Neural progenitor cell (in vitro differentiated cells): ENCODE data around the gene CEP295NL. TPM values are rescaled to one million over a fixed set of nuclear protein-coding genes. Genes with fewer than 3 reads are reported as not detected.

Experiments
- DNase-seq: peaks from one replicate; pipeline ENCODE4 v3.0.0-alpha.2; 2016; ENCODE audit warnings: low spot score
- H2AFZ ChIP-seq: fragments of 200-600 bp; sonication (generic); replicated peaks from 2 replicates; pipeline ENCODE4 v1.6.1; 2016; ENCODE audit warnings: antibody characterized with exemption
- H3F3A ChIP-seq: fragments of 200-600 bp; sonication (generic); 2 replicates; pipeline ENCODE4 v1.6.1; 2016; ENCODE audit warnings: antibody characterized with exemption, low read depth
- H3K27ac ChIP-seq: fragments of 200-600 bp; sonication (generic); 2 replicates; pipeline ENCODE4 v1.5.1; 2016; ENCODE audit warnings: mild to moderate bottlenecking
- H3K27me3 ChIP-seq: fragments of 200-600 bp; sonication (generic); 2 replicates; pipeline ENCODE4 v1.6.1; 2016; ENCODE audit warnings: mild to moderate bottlenecking, moderate library complexity
- H3K36me3 ChIP-seq: fragments of 200-600 bp; sonication (generic); 2 replicates; pipeline ENCODE4 v1.5.1; 2016
- H3K4me1 ChIP-seq: fragments of 200-600 bp; sonication (generic); 2 replicates; pipeline ENCODE4 v1.6.1; 2016; ENCODE audit warnings: mixed run types
- H3K4me2 ChIP-seq: fragments of 200-600 bp; sonication (generic); 2 replicates; pipeline ENCODE4 v1.6.1; 2016
- H3K4me3 ChIP-seq: fragments of 200-600 bp; sonication (generic); 2 replicates; pipeline ENCODE4 v1.5.1; 2016
- H3K79me2 ChIP-seq: fragments of 200-600 bp; sonication (generic); 2 replicates; pipeline ENCODE4 v1.6.1; 2016; ENCODE audit warnings: low read depth
- H3K9ac ChIP-seq: fragments of 200-600 bp; sonication (generic); 2 replicates; pipeline ENCODE4 v1.6.1; 2016
- H3K9me3 ChIP-seq: fragments of 200-600 bp; sonication (generic); 2 replicates; pipeline ENCODE4 v1.5.1; 2016; ENCODE audit warnings: low read depth
- H4K20me1 ChIP-seq: fragments of 200-600 bp; sonication (generic); 2 replicates; pipeline ENCODE4 v1.6.1; 2016; ENCODE audit warnings: low read depth
- H3K27ac Mint-ChIP-seq: 3 replicates; pipeline ENCODE4 v1.8.0; 2021; ENCODE audit warnings: mixed read lengths
- H3K27me3 Mint-ChIP-seq: 2 replicates; pipeline ENCODE4 v1.8.0; 2022; ENCODE audit warnings: low read depth, mild to moderate bottlenecking, inconsistent platforms, moderate library complexity, mixed read lengths; ENCODE audit not compliant: insufficient read depth
- H3K36me3 Mint-ChIP-seq: 3 replicates; pipeline ENCODE4 v1.8.0; 2021; ENCODE audit warnings: mixed read lengths
- H3K4me1 Mint-ChIP-seq: 3 replicates; pipeline ENCODE4 v1.8.0; 2021; ENCODE audit warnings: mixed read lengths
- H3K4me3 Mint-ChIP-seq: 3 replicates; pipeline ENCODE4 v1.8.0; 2021; ENCODE audit warnings: mild to moderate bottlenecking, moderate library complexity, mixed read lengths
- H3K9me3 Mint-ChIP-seq: 3 replicates; pipeline ENCODE4 v1.8.0; 2020; ENCODE audit warnings: mixed read lengths
- EZH2 ChIP-seq: fragments of 200-600 bp; sonication (generic); IDR thresholded peaks from 2 replicates; pipeline ENCODE4 v1.6.1; 2017; ENCODE audit warnings: antibody characterized with exemption, mild to moderate bottlenecking, moderate library complexity
- EZH2phosphoT487 ChIP-seq: fragments of 200-600 bp; sonication (generic); IDR thresholded peaks from 2 replicates; pipeline ENCODE4 v1.6.1; 2017; ENCODE audit warnings: antibody characterized with exemption
- total RNA-seq: library from RNA; depleted of rRNA; stranded (reverse); fragments of >200 nt; gene quantifications from 2 replicates; pipeline ENCODE4 v1.2.3, GENCODE V29; 2015; ENCODE audit warnings: low replicate concordance
- TF ChIP-seq, protein P1 (sequence below): fragments of 200-600 bp; sonication (generic); IDR thresholded peaks from 2 replicates; pipeline ENCODE4 v1.5.1; 2017; ENCODE audit warnings: antibody characterized with exemption, mild to moderate bottlenecking

CEP295NL gene
- total RNA-seq, 1 donor from 2014 or later: 0.39 TPM

DNA sequence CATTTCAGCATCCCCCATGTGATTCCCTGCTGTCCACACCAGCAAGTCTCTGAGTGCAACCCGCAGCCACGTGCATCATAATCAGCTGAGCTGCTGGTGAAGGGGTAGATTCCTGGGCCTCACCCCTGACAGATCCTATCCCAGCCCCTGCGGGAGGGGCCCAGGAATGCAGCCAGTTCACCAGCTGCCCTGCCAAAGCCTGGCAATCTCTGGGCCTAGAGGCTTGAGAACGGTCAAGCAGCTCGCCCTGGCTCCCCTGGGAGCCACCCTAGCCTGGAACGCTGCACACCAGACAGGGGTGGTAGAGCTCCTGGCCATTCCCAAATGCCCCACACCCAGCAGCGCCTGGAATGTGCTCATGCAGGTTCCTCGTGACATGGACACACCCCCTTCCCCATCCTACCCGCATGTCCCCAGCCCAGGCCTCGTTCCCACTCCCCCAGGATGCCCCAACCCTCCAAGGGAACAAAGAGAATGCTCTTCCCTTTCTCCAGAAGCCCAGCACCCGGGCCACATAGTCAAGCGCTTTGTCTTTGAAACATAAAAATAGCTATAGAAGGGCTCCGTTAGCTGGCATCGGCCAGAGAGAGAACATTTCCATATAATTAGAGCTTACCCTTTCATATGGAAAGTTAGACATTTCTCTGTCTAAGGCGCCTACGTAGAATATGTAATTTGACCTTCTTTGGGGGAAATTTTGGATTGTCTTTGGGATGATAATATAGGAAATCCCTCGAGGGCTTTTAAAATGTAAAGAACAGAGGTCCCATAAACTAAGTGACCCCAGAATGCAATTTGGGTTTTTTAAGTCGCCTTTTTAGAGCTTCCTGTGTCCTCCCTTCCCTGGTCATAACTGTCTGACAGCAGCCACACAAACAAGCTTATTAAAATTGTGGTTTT, 3.4 kb downstream of the CEP295NL start:
- H4K20me1 ChIP-seq: peaks cover 84% of the 10 kb centered on the region
- H3K27me3 ChIP-seq: no peaks in the 10 kb centered on the region
- H3K4me3 ChIP-seq: no peak overlapping the region
- H3K79me2 ChIP-seq: peaks cover 14% of the 10 kb centered on the region
- no peaks in the 10 kb centered on the region for H3K36me3 ChIP-seq
- TF ChIP-seq EZH2phosphoT487 (no peak), EZH2 (no peak)
- TF ChIP-seq, protein P1, sequence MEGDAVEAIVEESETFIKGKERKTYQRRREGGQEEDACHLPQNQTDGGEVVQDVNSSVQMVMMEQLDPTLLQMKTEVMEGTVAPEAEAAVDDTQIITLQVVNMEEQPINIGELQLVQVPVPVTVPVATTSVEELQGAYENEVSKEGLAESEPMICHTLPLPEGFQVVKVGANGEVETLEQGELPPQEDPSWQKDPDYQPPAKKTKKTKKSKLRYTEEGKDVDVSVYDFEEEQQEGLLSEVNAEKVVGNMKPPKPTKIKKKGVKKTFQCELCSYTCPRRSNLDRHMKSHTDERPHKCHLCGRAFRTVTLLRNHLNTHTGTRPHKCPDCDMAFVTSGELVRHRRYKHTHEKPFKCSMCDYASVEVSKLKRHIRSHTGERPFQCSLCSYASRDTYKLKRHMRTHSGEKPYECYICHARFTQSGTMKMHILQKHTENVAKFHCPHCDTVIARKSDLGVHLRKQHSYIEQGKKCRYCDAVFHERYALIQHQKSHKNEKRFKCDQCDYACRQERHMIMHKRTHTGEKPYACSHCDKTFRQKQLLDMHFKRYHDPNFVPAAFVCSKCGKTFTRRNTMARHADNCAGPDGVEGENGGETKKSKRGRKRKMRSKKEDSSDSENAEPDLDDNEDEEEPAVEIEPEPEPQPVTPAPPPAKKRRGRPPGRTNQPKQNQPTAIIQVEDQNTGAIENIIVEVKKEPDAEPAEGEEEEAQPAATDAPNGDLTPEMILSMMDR: no peak
- H3K9ac ChIP-seq: no peak overlapping the region
- peaks cover 2% of the 10 kb centered on the region for H3K27me3 Mint-ChIP-seq
- peaks cover 18% of the 10 kb centered on the region for H3K4me1 ChIP-seq
- H3K4me3 Mint-ChIP-seq: no peak overlapping the region
- H3K9me3 Mint-ChIP-seq: no peaks in the 10 kb centered on the region
- H3K4me1 Mint-ChIP-seq: peaks cover 61% of the 10 kb centered on the region
- no peak overlapping the region for H3K27ac ChIP-seq
- peaks cover 9% of the 10 kb centered on the region for H3K36me3 Mint-ChIP-seq
- peaks cover 7% of the 10 kb centered on the region for H3F3A ChIP-seq
- no peak overlapping the region for H2AFZ ChIP-seq
- DNase-seq: peak; percentile 50
- peak overlapping the region; percentile 29 for H3K27ac Mint-ChIP-seq
- H3K9me3 ChIP-seq: no peaks in the 10 kb centered on the region
- peak overlapping the region; percentile 14 for H3K4me2 ChIP-seq

DNA sequence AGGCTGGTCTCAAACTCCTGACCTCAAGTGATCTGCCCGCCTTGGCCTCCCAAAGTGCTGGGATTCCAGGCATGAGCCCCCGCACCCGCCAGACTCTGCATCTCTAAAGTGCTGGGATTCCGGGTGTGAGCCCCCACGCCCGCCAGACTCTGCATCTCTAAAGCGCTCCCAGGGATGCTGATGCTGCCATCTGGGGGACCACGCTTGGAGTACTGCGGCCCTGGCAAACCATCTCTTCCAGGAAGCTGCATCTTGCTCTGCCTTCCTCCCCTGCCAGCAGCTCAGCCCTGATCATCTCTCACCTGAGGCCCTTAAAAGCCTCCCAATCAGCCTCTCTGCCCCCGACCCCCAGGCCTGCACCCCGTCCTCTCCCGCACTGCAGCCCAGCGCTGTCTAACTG, 4.1 kb downstream of the CEP295NL start:
- Mint-ChIP-seq H3K27ac (peak overlapping the region; percentile 29), H3K4me3 (no peak overlapping the region), H3K4me1 (peaks cover 59% of the 10 kb centered on the region), H3K36me3 (peaks cover 9% of the 10 kb centered on the region), H3K9me3 (no peaks in the 10 kb centered on the region), H3K27me3 (peaks cover 2% of the 10 kb centered on the region)
- H3K79me2 ChIP-seq: peaks cover 19% of the 10 kb centered on the region
- H3K27me3 ChIP-seq: no peaks in the 10 kb centered on the region
- no peak overlapping the region for H2AFZ ChIP-seq
- H4K20me1 ChIP-seq: peaks cover 85% of the 10 kb centered on the region
- peaks cover 18% of the 10 kb centered on the region for H3K4me1 ChIP-seq
- H3K9me3 ChIP-seq: no peaks in the 10 kb centered on the region
- no peak overlapping the region for H3K27ac ChIP-seq
- TF ChIP-seq, protein P1: no peak
- TF ChIP-seq EZH2 (no peak), EZH2phosphoT487 (no peak)
- H3F3A ChIP-seq: peaks cover 7% of the 10 kb centered on the region
- no peaks in the 10 kb centered on the region for H3K36me3 ChIP-seq
- no peak overlapping the region for H3K4me3 ChIP-seq
- no peak for DNase-seq
- H3K9ac ChIP-seq: no peak overlapping the region
- peak overlapping the region; percentile 14 for H3K4me2 ChIP-seq

DNA sequence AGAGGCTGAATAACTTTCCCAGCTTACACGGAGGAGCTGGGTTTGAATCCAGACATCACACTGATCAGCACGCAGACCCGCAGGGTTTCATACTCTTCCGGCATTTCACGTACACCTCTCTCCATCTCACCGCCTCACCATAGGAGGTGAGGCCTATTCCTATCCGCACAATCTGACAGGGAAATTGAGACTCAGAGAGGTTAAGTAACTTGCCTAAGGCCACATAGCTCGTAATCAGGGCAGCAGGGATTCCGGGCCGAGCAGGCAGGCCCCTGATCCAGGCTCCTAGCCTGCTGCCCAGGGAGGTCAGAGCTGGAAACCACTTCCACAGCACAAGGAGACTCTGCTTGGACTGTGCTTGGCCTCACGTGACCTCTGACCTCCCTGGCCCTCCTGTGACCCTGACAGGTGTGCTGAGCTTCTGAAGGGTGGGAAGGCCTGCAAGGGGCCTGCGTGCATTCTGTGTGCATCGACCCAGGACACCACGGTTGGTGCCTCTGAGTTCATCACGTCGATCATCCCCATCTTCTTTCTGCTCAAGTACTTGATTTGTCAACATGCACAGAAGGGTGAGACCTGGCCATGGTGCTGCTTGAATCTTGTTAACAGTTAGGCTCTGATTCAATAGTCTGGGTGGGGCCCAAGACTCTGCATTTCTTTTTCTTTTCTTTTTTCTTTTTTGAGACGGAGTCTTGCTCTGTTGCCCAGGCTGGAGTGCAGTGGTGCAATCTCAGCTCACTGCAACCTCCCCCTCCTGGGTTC, 4.7 kb downstream of the CEP295NL start:
- no peak overlapping the region for H3K27ac Mint-ChIP-seq
- Histone ChIP-seq H3K4me3 (no peak overlapping the region), H2AFZ (no peak overlapping the region), H3F3A (peaks cover 7% of the 10 kb centered on the region), H3K9me3 (no peaks in the 10 kb centered on the region), H3K36me3 (no peaks in the 10 kb centered on the region), H3K9ac (no peak overlapping the region), H3K4me2 (no peak overlapping the region), H4K20me1 (peaks cover 84% of the 10 kb centered on the region), H3K27me3 (no peaks in the 10 kb centered on the region), H3K79me2 (peaks cover 19% of the 10 kb centered on the region), H3K27ac (no peak overlapping the region), H3K4me1 (peaks cover 18% of the 10 kb centered on the region)
- peaks cover 6% of the 10 kb centered on the region for H3K36me3 Mint-ChIP-seq
- no peak for TF ChIP-seq EZH2
- TF ChIP-seq EZH2phosphoT487: no peak
- TF ChIP-seq, protein P1: no peak
- peaks cover 2% of the 10 kb centered on the region for H3K27me3 Mint-ChIP-seq
- H3K9me3 Mint-ChIP-seq: no peaks in the 10 kb centered on the region
- H3K4me3 Mint-ChIP-seq: no peak overlapping the region
- peaks cover 59% of the 10 kb centered on the region for H3K4me1 Mint-ChIP-seq
- no peak for DNase-seq
